Sigmoid colon (tissue), 4 donors: ENCODE results near the gene C1D.

Experiments used
- EP300 ChIP-seq, 4 donors: sonication (generic); formaldehyde crosslinking; IDR thresholded peaks; one replicate each; pipeline ENCODE4 v1.6.1; 2017; ENCODE audit warnings: antibody characterized with exemption in 4 of 4
- POLR2A ChIP-seq, 2 donors: fragments of 450-650 bp; IDR thresholded peaks; one replicate each; pipeline ENCODE4 v1.6.1; 2016; ENCODE audit warnings: antibody characterized with exemption in 2 of 2, mild to moderate bottlenecking in 2 of 2, moderate library complexity in 2 of 2

GRCh38 chr2:68089961-68090360, 27.2 kb upstream of the C1D start:
- TF ChIP-seq EP300 (IDR thresholded peaks at IDR 0.05) (no peak), POLR2A (IDR thresholded peaks at IDR 0.05) (no peak)
